ENCODE measurements around the gene ZNF580.

- no peak for TF ChIP-seq GATA2 (IDR thresholded peaks at IDR 0.05; ENCODE audit: low read depth, low read length)
- no peak for TF ChIP-seq GATA3 (IDR thresholded peaks at IDR 0.05; ENCODE audit: low read depth, low read length)
Measured at GRCh38 chr19:55676889-55677505, 36.2 kb downstream of the ZNF580 start.
